Measurements from ENCODE around the gene KCNH1. TPM values are rescaled to one million over a fixed set of nuclear protein-coding genes. Genes with fewer than 3 reads are reported as not detected.

KCNH1 gene
- polyA plus RNA-seq, 1 of the 3 experiments (the other 2 are of a cell fraction): 0.08 TPM

DNA sequence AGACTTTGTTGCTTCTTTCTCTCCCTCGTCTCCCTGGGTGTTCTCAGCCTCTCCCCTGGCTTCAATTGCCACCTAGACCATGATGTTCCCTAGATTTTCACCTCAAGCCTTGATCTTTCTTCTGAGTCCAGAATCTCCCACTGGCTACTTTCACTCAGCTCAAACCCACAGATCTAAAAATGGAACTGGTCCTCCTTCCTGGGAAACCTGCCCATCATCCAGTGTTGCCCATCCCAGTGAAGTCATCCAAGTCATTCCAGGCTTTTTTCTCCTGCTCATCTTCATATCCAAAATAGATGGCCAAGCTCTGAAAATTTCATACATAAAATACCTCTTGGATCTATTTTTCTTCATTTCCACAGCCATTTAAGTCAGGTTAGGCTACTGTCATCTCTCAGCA lies 347.4 kb downstream of the KCNH1 start:
- CTCF ChIA-PET: no interaction called here
- Histone ChIP-seq H3K9ac (no peak overlapping the region), H3K79me2 (ENCODE audit: insufficient read depth) (no peaks in the 10 kb centered on the region), H3K27ac (ENCODE audit: low read depth in 2 of 2, low read length in 1 of 2) (no peak overlapping the region), H3F3A (replicated peaks; ENCODE audit: insufficient read depth) (no peaks in the 10 kb centered on the region), H3K9me2 (no peaks in the 10 kb centered on the region), H3K4me3 (ENCODE audit: low read depth in 2 of 2, low read length in 1 of 2) (no peak overlapping the region), H3K36me3 (replicated peaks in 1 of 2; ENCODE audit: control insufficient read depth in 1 of 2, insufficient read depth in 2 of 2, low read length in 1 of 2) (no peaks in the 10 kb centered on the region), H2AFZ (ENCODE audit: low read depth) (no peak overlapping the region), H3K4me2 (no peak overlapping the region), H4K20me1 (ENCODE audit: insufficient read depth) (no peaks in the 10 kb centered on the region), H3K9me3 (no peaks in the 10 kb centered on the region), H3K27me3 (ENCODE audit: insufficient read depth) (no peaks in the 10 kb centered on the region; the same call in 1 of the 2 replicates), H3K4me1 (ENCODE audit: control insufficient read depth in 1 of 2, insufficient read depth in 2 of 2, low read depth in 1 of 2, low read length in 1 of 2) (peaks cover 0 to 8% of the 10 kb centered on the region in 2 experiments; a peak in 1 of 4 replicates)
- TF ChIP-seq NFIC (IDR thresholded peaks at IDR 0.05; ENCODE audit: borderline replicate concordance) (no peak), RXRA (IDR thresholded peaks at IDR 0.05; ENCODE audit: borderline replicate concordance, low read depth) (no peak), FOXJ3 (CRISPR knock-in tag; IDR thresholded peaks at IDR 0.05) (no peak), MXI1 (IDR thresholded peaks at IDR 0.05; ENCODE audit: low read depth, low read length) (no peak), JUND (IDR thresholded peaks at IDR 0.05) (no peak), RFX5 (IDR thresholded peaks at IDR 0.05; ENCODE audit: low read length) (no peak), SMC3 (IDR thresholded peaks at IDR 0.05; ENCODE audit: low read depth, low read length) (no peak), NRF1 (IDR thresholded peaks at IDR 0.05; ENCODE audit: low read depth, low read length) (no peak), TAF1 (IDR thresholded peaks at IDR 0.05; ENCODE audit: borderline replicate concordance, low read depth, low read length) (no peak), EZH2phosphoT487 (IDR thresholded peaks at IDR 0.05; ENCODE audit: borderline replicate concordance, low read depth) (no peak)
- TF ChIP-seq, protein P1, sequence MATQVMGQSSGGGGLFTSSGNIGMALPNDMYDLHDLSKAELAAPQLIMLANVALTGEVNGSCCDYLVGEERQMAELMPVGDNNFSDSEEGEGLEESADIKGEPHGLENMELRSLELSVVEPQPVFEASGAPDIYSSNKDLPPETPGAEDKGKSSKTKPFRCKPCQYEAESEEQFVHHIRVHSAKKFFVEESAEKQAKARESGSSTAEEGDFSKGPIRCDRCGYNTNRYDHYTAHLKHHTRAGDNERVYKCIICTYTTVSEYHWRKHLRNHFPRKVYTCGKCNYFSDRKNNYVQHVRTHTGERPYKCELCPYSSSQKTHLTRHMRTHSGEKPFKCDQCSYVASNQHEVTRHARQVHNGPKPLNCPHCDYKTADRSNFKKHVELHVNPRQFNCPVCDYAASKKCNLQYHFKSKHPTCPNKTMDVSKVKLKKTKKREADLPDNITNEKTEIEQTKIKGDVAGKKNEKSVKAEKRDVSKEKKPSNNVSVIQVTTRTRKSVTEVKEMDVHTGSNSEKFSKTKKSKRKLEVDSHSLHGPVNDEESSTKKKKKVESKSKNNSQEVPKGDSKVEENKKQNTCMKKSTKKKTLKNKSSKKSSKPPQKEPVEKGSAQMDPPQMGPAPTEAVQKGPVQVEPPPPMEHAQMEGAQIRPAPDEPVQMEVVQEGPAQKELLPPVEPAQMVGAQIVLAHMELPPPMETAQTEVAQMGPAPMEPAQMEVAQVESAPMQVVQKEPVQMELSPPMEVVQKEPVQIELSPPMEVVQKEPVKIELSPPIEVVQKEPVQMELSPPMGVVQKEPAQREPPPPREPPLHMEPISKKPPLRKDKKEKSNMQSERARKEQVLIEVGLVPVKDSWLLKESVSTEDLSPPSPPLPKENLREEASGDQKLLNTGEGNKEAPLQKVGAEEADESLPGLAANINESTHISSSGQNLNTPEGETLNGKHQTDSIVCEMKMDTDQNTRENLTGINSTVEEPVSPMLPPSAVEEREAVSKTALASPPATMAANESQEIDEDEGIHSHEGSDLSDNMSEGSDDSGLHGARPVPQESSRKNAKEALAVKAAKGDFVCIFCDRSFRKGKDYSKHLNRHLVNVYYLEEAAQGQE (IDR thresholded peaks at IDR 0.05; ENCODE audit: low read depth, low read length): no peak
- TF ChIP-seq, protein P2, sequence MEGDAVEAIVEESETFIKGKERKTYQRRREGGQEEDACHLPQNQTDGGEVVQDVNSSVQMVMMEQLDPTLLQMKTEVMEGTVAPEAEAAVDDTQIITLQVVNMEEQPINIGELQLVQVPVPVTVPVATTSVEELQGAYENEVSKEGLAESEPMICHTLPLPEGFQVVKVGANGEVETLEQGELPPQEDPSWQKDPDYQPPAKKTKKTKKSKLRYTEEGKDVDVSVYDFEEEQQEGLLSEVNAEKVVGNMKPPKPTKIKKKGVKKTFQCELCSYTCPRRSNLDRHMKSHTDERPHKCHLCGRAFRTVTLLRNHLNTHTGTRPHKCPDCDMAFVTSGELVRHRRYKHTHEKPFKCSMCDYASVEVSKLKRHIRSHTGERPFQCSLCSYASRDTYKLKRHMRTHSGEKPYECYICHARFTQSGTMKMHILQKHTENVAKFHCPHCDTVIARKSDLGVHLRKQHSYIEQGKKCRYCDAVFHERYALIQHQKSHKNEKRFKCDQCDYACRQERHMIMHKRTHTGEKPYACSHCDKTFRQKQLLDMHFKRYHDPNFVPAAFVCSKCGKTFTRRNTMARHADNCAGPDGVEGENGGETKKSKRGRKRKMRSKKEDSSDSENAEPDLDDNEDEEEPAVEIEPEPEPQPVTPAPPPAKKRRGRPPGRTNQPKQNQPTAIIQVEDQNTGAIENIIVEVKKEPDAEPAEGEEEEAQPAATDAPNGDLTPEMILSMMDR (IDR thresholded peaks at IDR 0.05): no peak
- TF ChIP-seq, protein P3, sequence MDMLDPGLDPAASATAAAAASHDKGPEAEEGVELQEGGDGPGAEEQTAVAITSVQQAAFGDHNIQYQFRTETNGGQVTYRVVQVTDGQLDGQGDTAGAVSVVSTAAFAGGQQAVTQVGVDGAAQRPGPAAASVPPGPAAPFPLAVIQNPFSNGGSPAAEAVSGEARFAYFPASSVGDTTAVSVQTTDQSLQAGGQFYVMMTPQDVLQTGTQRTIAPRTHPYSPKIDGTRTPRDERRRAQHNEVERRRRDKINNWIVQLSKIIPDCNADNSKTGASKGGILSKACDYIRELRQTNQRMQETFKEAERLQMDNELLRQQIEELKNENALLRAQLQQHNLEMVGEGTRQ (IDR thresholded peaks at IDR 0.05; ENCODE audit: borderline replicate concordance, low read depth, low read length): no peak
- TF ChIP-seq, protein P4, sequence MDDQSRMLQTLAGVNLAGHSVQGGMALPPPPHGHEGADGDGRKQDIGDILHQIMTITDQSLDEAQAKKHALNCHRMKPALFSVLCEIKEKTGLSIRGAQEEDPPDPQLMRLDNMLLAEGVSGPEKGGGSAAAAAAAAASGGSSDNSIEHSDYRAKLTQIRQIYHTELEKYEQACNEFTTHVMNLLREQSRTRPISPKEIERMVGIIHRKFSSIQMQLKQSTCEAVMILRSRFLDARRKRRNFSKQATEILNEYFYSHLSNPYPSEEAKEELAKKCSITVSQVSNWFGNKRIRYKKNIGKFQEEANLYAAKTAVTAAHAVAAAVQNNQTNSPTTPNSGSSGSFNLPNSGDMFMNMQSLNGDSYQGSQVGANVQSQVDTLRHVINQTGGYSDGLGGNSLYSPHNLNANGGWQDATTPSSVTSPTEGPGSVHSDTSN (IDR thresholded peaks at IDR 0.05): no peak
- DNase-seq: no peak
- POLR2A ChIA-PET: no interaction called here
- 33% methylated on average over 1 of the region's 1 CpG for WGBS (ENCODE audit: low lambda C conversion rate)
